Cardiac muscle cell (in vitro differentiated cells and primary cell): ENCODE measurements around the gene BTF3L4. TPM values are rescaled to one million over a fixed set of nuclear protein-coding genes. Genes with fewer than 3 reads are reported as not detected.

Source experiments
- DNase-seq, 2 donors: peaks; one replicate each; pipeline versions ENCODE4 v3.0.0 to v3.0.0-alpha.2; 2010 to 2017; ENCODE audit warnings: low read depth in 1 of 2, low spot score in 1 of 2
- H3K27ac ChIP-seq: fragments of 200-600 bp; sonication (generic); 2 replicates; pipeline ENCODE4 v1.5.1; 2016
- H3K27me3 ChIP-seq: fragments of 200-600 bp; sonication (generic); 2 replicates; pipeline ENCODE4 v1.6.0; 2016; ENCODE audit warnings: control low read depth
- H3K36me3 ChIP-seq: fragments of 200-600 bp; sonication (generic); 2 replicates; pipeline ENCODE4 v1.5.1; 2016; ENCODE audit warnings: control low read depth
- H3K4me1 ChIP-seq: fragments of 200-600 bp; sonication (generic); 2 replicates; pipeline ENCODE4 v1.8.1; 2017; ENCODE audit warnings: low read depth, mild to moderate bottlenecking, mixed run types
- H3K4me3 ChIP-seq: fragments of 200-600 bp; sonication (generic); 2 replicates; pipeline ENCODE4 v1.5.1; 2016; ENCODE audit warnings: mild to moderate bottlenecking
- H3K9me3 ChIP-seq: fragments of 200-600 bp; sonication (generic); 2 replicates; pipeline ENCODE4 v1.5.1; 2017; ENCODE audit warnings: low read depth, mild to moderate bottlenecking, control low read depth
- CTCF ChIP-seq: IDR thresholded peaks from 2 replicates; pipeline ENCODE4 v1.5.1; 2012; ENCODE audit warnings: low read depth, mild to moderate bottlenecking, low read length
- polyA plus RNA-seq: library from polyadenylated mRNA; unstranded; fragments of >200 nt; fragmentation: Nextera tagmentation; extraction: Ambion mirVana; gene quantifications from 2 replicates; pipeline ENCODE4 v1.2.1, GENCODE V29; 2016
- total RNA-seq: library from RNA; depleted of rRNA; stranded (reverse); fragments of >200 nt; gene quantifications from 2 replicates; pipeline ENCODE4 v1.2.3, GENCODE V29; 2016

BTF3L4 gene
- total and polyA plus RNA-seq, 2 experiments from 2014 or later: 51.1 to 108 TPM

- H3K27me3 ChIP-seq: no peaks in the 10 kb centered on the region
- H3K9me3 ChIP-seq: no peaks in the 10 kb centered on the region
- peaks cover 7% of the 10 kb centered on the region for H3K4me1 ChIP-seq
- no peak for TF ChIP-seq CTCF
- H3K4me3 ChIP-seq: peak overlapping the region; percentile 82
- peak overlapping the region; percentile 63 for H3K27ac ChIP-seq
- no peaks in the 10 kb centered on the region for H3K36me3 ChIP-seq
- DNase-seq: peak in 1 of 2 donors; percentile 5
These were observed 1.5 kb upstream of the BTF3L4 start for GRCh38 chr1:52054496-52055065.

GRCh38 chr1:52055066-52055865 is 829 bp upstream of the BTF3L4 start, which contains the start of gene TXNDC12:
TSS of gene TXNDC12 (minus strand) at chr1:52055191. CDS start at chr1:52055096, 95 bp downstream.
- H3K27ac ChIP-seq: peak within 1 kb of the TSS; percentile 63
- no peaks in the 10 kb centered on the region for H3K9me3 ChIP-seq
- peaks cover 7% of the 10 kb centered on the region for H3K4me1 ChIP-seq
- no peaks in the 10 kb centered on the region for H3K27me3 ChIP-seq
- DNase-seq: peak; percentile 92 to 93
- H3K4me3 ChIP-seq: peak within 1 kb of the TSS; percentile 82
- TF ChIP-seq CTCF: no peak
- H3K36me3 ChIP-seq: peaks cover 2% of the 10 kb centered on the region

- Histone ChIP-seq H3K9me3 (no peaks in the 10 kb centered on the region), H3K27me3 (no peaks in the 10 kb centered on the region), H3K36me3 (peaks cover 8% of the 10 kb centered on the region), H3K4me1 (peaks cover 7% of the 10 kb centered on the region), H3K4me3 (peak overlapping the region; percentile 82), H3K27ac (peak overlapping the region; percentile 57)
- no peak for DNase-seq
- TF ChIP-seq CTCF: no peak
These were observed 281 bp upstream of the BTF3L4 start for GRCh38 chr1:52055866-52056162.

GRCh38 chr1:52056937-52057231 is 789 bp downstream of the BTF3L4 start:
- peak overlapping the region; percentile 74 for H3K27ac ChIP-seq
- no peak for TF ChIP-seq CTCF
- no peaks in the 10 kb centered on the region for H3K9me3 ChIP-seq
- H3K4me1 ChIP-seq: peaks cover 7% of the 10 kb centered on the region
- H3K36me3 ChIP-seq: peaks cover 10% of the 10 kb centered on the region
- H3K4me3 ChIP-seq: peak overlapping the region; percentile 82
- no peaks in the 10 kb centered on the region for H3K27me3 ChIP-seq
- peak in 1 of 2 donors; percentile 80 for DNase-seq

- Histone ChIP-seq H3K27me3 (no peaks in the 10 kb centered on the region), H3K4me1 (peaks cover 7% of the 10 kb centered on the region), H3K27ac (peak overlapping the region; percentile 74), H3K36me3 (peaks cover 10% of the 10 kb centered on the region), H3K4me3 (peak overlapping the region; percentile 82), H3K9me3 (no peaks in the 10 kb centered on the region)
- no peak for DNase-seq
- no peak for TF ChIP-seq CTCF
These were observed 1.2 kb downstream of the BTF3L4 start for GRCh38 chr1:52057255-52057654.
